K562 treated with DMSO at 1 percent for 48 hours (cell line): ENCODE measurements around the gene RORC. TPM values are rescaled to one million over a fixed set of nuclear protein-coding genes. Genes with fewer than 3 reads are reported as not detected.

ENCODE experiments used
- total RNA-seq: library from RNA; unstranded; fragments of 300-600 nt; gene quantifications from 2 replicates; pipeline ENCODE4 v1.2.3, GENCODE V29; 2022; ENCODE audit warnings: low replicate concordance; ENCODE audit errors: extremely low read depth

The RORC gene
- total RNA-seq = not detected in 2 replicates

DNA sequence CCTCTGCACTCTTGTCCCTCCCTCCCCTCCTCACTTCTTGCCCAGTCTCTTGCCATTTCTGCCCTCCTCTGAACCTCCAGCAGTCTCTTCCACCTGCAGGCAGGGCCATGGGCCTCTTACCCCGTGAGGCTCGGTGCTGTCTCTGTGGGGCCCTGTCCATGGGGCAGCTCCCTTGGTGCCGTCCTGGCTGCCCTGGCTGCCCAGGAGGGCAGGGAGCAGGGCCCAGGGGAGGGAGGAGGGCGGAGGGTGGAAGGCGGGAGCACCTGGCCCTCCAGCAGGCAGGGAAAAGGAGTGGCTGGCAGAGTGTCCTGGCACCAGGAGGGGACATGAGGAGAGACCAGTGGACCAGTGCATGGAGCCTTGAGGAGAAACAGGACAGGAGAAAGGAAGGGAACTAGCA, at the start of gene RORC:
TSS of gene RORC (minus strand) at position 198 of the 400 bp plus-strand sequence. CDS start at position 160, 38 bp downstream.

DNA sequence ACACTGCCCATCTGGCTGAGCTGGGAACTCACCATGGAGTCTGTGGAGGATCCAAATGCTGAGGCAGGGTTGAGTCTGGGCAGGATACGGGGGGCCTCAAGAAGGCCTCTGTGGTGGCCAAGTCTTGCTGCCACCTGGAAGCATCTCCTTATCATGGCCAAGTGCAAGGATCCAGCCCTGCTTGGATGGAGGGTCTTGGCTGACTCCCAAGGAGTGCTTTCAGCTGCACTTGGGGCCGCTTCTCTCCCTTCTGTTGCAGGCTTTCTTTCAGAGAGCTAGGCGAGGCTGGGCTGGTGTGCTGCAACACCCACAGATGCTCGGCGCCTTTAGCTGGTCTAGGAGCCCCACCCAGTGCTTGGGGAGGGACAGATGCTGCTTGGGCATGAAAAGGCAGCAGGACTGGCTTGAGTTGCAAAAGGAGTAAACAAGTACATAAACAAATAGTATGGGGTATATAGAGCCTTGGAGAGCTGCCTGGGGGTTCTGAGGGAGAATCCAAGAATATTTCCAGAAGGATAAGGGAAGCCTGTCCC, 21.9 kb upstream of the RORC start, which contains the start of gene THEM5:
TSS of gene THEM5 (minus strand) at position 302 of the 533 bp plus-strand sequence. CDS start at position 155, 147 bp downstream.

DNA sequence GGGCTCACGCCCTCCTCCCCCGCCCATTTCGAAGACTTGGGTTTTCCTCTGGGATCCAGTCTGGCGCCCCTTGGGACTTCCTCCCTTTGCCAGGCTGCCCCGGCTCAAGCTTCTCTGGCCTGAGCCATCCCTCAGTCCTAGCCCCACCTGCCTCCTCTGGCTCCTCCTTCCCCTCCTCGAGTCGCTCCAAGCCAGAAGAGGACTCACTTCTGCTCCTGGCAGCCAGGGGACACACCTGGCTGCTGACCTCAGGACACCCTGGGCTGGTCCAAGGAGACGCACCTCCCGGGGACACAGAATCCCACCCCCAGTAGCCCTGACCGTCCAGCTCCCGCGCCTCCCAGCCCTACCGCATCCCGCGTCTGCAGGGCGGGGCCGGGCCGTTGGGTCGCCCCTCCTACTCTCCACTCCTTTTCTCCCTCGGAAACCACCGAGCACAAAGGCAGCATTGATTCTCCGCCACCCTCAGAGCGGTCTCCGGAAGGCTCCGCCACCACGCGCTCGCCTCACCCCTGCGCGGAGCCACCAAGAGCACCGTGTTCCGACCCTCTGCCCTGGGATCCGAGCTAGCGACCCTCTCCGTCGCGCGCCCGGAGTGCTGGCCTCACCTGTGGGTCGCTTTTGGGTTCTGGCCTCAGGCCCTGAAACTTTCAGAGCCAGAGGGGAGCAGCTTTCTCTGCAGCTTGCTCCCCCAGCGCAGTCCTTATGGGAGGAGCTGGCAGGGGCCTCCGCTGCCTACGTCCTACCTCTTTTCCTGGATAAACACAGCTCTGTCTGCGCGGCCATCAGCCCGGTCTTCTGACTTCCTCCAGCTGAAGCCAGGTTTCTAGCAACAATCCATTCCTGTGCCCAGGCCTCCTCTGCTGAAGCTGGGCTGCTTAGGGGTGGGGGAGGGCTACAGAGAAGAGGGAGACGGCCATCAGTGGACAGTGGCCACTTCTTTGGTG, 8.1 kb upstream of the RORC start, which contains the start of gene C2CD4D:
TSS of gene C2CD4D (minus strand) at position 364 of the 947 bp plus-strand sequence. CDS start 831 bp downstream, outside the sequence.

DNA sequence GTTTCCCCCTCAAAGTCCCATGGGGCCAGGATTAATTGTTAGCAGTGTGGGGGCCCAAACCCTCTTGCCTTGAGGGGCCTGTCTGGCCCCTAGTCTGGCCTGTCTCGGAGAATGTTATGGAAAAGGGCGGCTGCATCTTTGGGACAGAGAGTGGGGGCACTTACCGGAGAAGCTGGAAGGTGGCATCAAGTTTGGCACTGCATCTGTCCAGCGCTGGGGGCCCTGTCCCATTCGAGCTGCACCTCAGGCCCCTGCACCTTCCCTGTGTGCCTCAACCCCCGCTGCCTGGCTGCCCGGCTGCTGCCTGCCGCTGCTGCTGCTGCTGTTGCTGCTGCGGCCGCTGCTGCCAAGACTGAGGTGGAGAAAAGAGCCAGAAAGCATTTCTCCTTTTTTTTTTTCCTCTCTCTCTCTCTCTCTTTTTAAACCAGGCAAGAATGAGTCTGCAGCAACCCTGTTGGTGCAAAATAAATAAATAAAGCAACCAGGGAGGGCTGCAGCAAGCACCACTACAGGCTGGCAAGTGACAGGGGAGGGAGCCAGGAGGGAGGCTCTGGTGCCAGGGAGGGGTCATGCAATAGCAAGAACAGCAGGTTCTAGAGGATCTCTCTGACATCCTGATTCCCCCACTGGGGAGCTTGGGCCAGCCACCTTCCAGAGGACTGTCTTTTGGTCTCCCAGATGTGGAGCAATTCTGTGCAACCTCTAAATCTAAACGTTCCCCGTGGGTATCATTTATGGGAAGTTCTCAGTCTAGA, 26.4 kb downstream of the RORC start, which contains the start of gene LINGO4:
TSS of gene LINGO4 (minus strand) at position 354 of the 755 bp plus-strand sequence. CDS start 2,715 bp downstream, outside the sequence.

DNA sequence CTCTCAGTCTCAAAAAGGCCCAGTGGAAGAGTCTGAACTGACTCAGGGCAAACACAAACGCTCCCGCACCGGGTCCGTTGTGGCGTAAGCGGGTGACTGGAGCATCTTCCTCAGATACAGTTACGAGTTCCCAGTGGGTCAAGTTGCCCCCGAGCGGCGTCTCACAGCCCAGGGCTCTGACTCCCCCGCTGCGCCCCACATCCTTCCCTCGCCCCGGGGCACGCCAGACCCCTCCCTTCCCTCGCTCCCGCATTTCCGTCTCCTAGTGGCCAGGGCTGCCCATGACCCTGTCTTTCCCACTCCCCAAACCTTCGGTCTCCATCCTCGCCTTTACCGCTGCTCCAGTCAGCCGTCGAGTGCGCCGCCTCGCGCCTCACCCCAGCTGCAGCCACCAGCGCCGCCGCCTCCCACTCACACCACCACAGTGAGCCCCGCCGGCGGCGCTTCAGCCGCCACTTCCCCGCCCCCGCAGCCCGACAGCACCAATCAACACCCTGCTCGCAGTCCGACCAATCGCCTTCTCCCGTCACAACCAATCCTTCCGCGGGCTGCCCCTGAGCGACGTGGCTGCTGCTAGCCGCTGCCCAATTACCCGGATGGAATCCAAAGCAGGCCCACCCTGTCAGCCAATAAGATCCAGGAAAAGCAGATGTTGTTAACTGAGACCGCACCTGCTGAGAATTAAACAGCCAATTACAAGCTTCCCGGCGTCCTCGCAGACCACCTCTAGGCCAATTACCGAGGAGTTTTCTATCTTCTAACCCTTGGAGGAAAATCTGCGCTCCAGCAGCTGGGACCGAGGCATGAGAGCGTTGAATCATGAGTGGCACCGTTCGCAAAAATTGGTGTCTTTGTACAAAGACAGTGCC, 41.3 kb downstream of the RORC start, which contains the start of gene TDRKH:
TSS of gene TDRKH (minus strand) at position 430 of the 869 bp plus-strand sequence. CDS start 7,478 bp downstream, outside the sequence.

DNA sequence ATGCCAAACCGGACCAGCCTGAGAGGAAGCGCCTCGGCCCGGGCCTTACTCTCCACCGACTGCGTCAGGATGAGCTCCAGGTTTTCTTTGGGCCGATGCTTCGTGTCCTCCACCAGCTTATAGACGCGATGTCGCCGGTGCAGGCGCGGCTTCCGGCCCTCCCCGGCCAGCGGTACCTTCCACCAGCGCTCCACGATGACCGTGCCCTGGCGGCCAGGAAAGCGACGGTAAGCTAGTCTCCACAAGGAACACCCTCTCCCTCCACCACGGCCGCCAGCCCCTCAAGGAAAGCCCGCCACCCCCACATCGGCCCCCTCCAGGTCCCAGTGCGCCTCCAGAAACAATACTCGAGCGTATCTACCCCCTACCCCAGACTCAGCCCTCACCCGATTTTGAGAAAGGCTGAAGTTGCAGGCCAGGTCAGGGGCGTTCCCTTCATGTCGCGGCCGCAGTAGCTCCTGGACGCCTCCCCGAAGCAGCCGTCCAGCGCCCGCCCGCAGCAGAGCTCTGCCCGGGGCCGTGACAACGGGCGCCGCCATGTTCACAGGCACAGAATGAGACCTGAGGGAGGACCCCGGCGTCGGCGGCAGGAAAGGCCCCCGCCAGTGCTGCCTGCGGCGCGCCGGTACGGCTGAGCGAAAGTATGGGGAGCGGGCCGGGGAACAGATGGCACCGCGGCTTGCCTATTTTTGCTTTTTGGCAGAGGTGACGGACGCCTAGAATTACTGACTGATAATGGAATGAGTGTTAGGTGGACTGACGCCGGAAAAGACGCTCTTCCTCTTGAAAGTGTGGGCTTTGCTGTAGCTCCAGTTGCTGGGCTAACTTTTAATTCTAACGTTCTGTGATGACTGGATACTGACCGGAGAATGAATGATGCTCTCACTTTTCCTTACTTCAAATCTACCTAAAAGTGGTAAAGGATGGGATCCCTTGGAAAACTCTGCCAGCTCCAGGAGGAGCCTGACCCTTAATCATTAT, 68.4 kb downstream of the RORC start, which contains the start of gene MRPL9:
TSS of gene MRPL9 (minus strand) at position 556 of the 981 bp plus-strand sequence. CDS start at position 539, 17 bp downstream.

Other genes with a start within 250 kb of the RORC start
- gene SNX27, start 219.8 kb downstream of the RORC start, total RNA-seq = not detected in 2 replicates
- gene CELF3, start 115.0 kb downstream of the RORC start, total RNA-seq = not detected in 2 replicates
- gene RIIAD1, start 110.3 kb downstream of the RORC start, total RNA-seq = not detected in 2 replicates
- gene MRPL9, start 68.3 kb downstream of the RORC start, total RNA-seq = not detected in 2 replicates
- gene TDRKH, start 41.3 kb downstream of the RORC start, total RNA-seq = not detected in 2 replicates
- not detected in 2 replicates for gene LINGO4, start 26.4 kb downstream of the RORC start, total RNA-seq
- not detected in 2 replicates for gene C2CD4D, start 8.0 kb upstream of the RORC start, total RNA-seq
- not detected in 2 replicates for gene THEM5, start 21.9 kb upstream of the RORC start, total RNA-seq
- not detected in 2 replicates for gene THEM4, start 77.7 kb upstream of the RORC start, total RNA-seq
- gene S100A10, start 162.1 kb upstream of the RORC start, total RNA-seq = not detected in 2 replicates
- not detected in 2 replicates for gene S100A11, start 205.2 kb upstream of the RORC start, total RNA-seq